PC-9 (cell line): ENCODE measurements around the gene ZDHHC5.

Source experiments
- CTCF ChIP-seq: fragments of 200-600 bp; sonication (generic); conservative IDR thresholded peaks from 2 replicates; pipeline ENCODE4 v1.6.1; 2017; ENCODE audit warnings: mixed run types, antibody characterized with exemption, mild to moderate bottlenecking, moderate library complexity
- EZH2 ChIP-seq: fragments of 200-600 bp; sonication (generic); IDR thresholded peaks from 2 replicates; pipeline ENCODE4 v1.8.0; 2017; ENCODE audit warnings: antibody characterized with exemption, low read depth

- TF ChIP-seq CTCF, result no peak
- TF ChIP-seq EZH2, result no peak
These were observed 31.0 kb downstream of the ZDHHC5 start for GRCh38 chr11:57698843-57699365.
